DMS 273 treated with DMSO at 0.1 percent for 48 hours (cell line): ENCODE results near the gene SLC25A13.

Source experiments
- DNase-seq: peaks from one replicate; lab custom pipeline; 2025; lab: John Stamatoyannopoulos, UW

SLC25A13 gene

GRCh38 chr7:96322847-96323461 lies 1.1 kb upstream of the SLC25A13 start:
- DNase-seq, result no peak

GRCh38 chr7:96322373-96322695 lies 436 bp upstream of the SLC25A13 start:
- DNase-seq, result peak; percentile 89

- DNase-seq, result peak; percentile 92
These were observed 754 bp downstream of the SLC25A13 start for GRCh38 chr7:96321031-96321657.

- no peak for DNase-seq
These were observed 1.5 kb downstream of the SLC25A13 start for GRCh38 chr7:96320442-96320841.

GRCh38 chr7:96319439-96319838 lies 2.5 kb downstream of the SLC25A13 start:
- no peak for DNase-seq

GRCh38 chr7:96316949-96317348 lies 4.9 kb downstream of the SLC25A13 start:
- no peak for DNase-seq

- DNase-seq, result no peak
These were observed 6.8 kb downstream of the SLC25A13 start for GRCh38 chr7:96315125-96315512.

- DNase-seq, result no peak
These were observed 7.3 kb downstream of the SLC25A13 start for GRCh38 chr7:96314402-96315124.

- no peak for DNase-seq
These were observed 8.0 kb downstream of the SLC25A13 start for GRCh38 chr7:96313940-96314339.

- no peak for DNase-seq
These were observed 9.4 kb downstream of the SLC25A13 start for GRCh38 chr7:96312502-96312901.

GRCh38 chr7:96311967-96312366 lies 9.9 kb downstream of the SLC25A13 start:
- DNase-seq, result no peak

- no peak for DNase-seq
These were observed 11.8 kb downstream of the SLC25A13 start for GRCh38 chr7:96310110-96310509.

GRCh38 chr7:96308950-96309263 lies 13.0 kb downstream of the SLC25A13 start:
- DNase-seq, result no peak

- no peak for DNase-seq
These were observed 13.5 kb downstream of the SLC25A13 start for GRCh38 chr7:96308253-96308949.

GRCh38 chr7:96306385-96307125 lies 15.3 kb downstream of the SLC25A13 start:
- DNase-seq, result no peak

GRCh38 chr7:96305915-96306314 lies 16.0 kb downstream of the SLC25A13 start:
- no peak for DNase-seq

GRCh38 chr7:96304573-96304972 lies 17.3 kb downstream of the SLC25A13 start:
- no peak for DNase-seq

- DNase-seq, result no peak
These were observed 18.0 kb downstream of the SLC25A13 start for GRCh38 chr7:96303686-96304443.

- no peak for DNase-seq
These were observed 18.7 kb downstream of the SLC25A13 start for GRCh38 chr7:96303105-96303685.

GRCh38 chr7:96300986-96301385 lies 20.9 kb downstream of the SLC25A13 start:
- no peak for DNase-seq

GRCh38 chr7:96300502-96300901 lies 21.4 kb downstream of the SLC25A13 start:
- DNase-seq, result no peak
